Measurements from ENCODE around the gene P4HB.

Gene P4HB

GRCh38 chr17:81849457-81849856, 10.9 kb downstream of the P4HB start:
- no peak for DNase-seq (ENCODE audit: low read depth)
- Histone ChIP-seq H3K4me1 (ENCODE audit: control insufficient read depth, insufficient read depth, low read length) (no peaks in the 10 kb centered on the region), H3K27me3 (replicated peaks; ENCODE audit: control insufficient read depth, insufficient read depth, low read length) (no peaks in the 10 kb centered on the region), H3K9ac (ENCODE audit: low read length) (no peak overlapping the region), H3K9me3 (ENCODE audit: control insufficient read depth, low read length) (no peaks in the 10 kb centered on the region), H3K4me3 (ENCODE audit: low read length) (no peak overlapping the region), H3K36me3 (ENCODE audit: control insufficient read depth, insufficient read depth, low read length, severe bottlenecking) (peaks cover 85% of the 10 kb centered on the region)

- H3K9me3 ChIP-seq (ENCODE audit: control insufficient read depth, low read length), result no peaks in the 10 kb centered on the region
- H3K27me3 ChIP-seq (replicated peaks; ENCODE audit: control insufficient read depth, insufficient read depth, low read length), result no peaks in the 10 kb centered on the region
- H3K4me3 ChIP-seq (ENCODE audit: low read length), result no peak overlapping the region
- no peak for DNase-seq (ENCODE audit: low read depth)
- H3K4me1 ChIP-seq (ENCODE audit: control insufficient read depth, insufficient read depth, low read length), result peaks cover 5% of the 10 kb centered on the region
- no peak overlapping the region for H3K9ac ChIP-seq (ENCODE audit: low read length)
- H3K36me3 ChIP-seq (ENCODE audit: control insufficient read depth, insufficient read depth, low read length, severe bottlenecking), result peaks cover 85% of the 10 kb centered on the region
Measured at GRCh38 chr17:81846743-81847689, 13.3 kb downstream of the P4HB start.

DNA sequence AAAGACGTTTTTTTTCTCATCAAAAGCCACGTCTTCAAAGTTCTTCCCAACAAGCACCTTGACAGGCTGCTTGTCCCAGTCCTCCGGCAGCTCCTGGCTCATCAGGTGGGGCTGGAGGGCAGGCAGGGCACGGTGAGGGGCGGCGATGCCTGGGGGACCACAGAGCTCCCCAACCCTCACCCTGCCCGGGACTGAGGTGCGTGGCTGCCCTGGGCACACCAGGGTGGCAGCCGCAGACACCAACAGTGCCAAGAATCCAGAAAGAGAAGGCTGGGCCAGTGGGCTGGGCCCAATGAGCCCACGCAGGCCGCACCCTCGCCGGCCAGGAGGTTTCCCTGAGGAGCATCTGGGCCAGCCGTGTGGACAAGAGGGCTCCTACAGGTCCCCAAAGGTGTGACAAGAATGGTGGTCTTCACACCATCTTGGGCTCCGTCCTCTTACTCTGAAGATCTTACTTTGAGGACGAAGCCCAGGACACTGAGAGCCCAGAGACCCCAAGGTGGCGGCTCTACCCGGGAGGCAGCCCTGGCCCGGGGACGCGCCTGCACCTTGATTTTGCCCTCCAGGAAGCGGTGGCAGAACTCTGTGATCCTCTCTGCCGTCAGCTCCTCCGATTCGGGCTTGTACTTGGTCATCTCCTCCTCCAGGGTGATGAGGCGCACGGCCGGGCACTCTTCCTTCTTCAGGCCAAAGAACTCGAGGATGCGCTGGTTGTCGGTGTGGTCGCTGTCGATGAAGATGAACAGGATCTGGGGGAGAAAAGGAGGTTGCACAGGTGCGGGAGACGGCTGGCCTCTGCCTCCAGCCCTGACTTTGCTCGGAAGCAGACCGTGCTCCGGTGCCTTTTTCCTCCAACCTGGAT, 14.2 kb downstream of the P4HB start:
- peaks cover 76% of the 10 kb centered on the region for H3K36me3 ChIP-seq (ENCODE audit: control insufficient read depth, insufficient read depth, low read length, severe bottlenecking)
- DNase-seq (ENCODE audit: low read depth), result no peak

DNA sequence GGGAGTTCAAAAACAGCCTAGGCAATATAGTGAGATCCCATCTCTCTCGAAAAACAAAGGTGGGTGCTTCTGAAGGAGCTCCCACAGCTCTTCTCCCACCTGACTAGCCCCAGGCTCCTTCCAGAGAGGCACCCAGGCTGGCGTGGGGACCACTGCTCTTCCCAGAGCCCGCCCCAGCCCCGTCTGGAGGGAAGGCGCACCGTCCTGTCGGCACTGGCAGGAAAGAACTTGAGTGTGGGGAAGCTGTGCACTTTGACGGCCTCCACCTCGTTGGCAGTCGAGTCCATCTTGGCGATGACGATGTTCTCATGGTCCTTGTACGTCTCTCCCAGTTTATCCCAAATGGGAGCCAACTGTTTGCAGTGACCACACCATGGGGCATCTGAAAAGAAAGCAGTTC, 15.0 kb downstream of the P4HB start:
- peaks cover 71% of the 10 kb centered on the region for H3K36me3 ChIP-seq (ENCODE audit: control insufficient read depth, insufficient read depth, low read length, severe bottlenecking)
- no peaks in the 10 kb centered on the region for H3K9me3 ChIP-seq (ENCODE audit: control insufficient read depth, low read length)
- peaks cover 5% of the 10 kb centered on the region for H3K4me1 ChIP-seq (ENCODE audit: control insufficient read depth, insufficient read depth, low read length)
- no peak for DNase-seq (ENCODE audit: low read depth)
- no peaks in the 10 kb centered on the region for H3K27me3 ChIP-seq (replicated peaks; ENCODE audit: control insufficient read depth, insufficient read depth, low read length)
- no peak overlapping the region for H3K4me3 ChIP-seq (ENCODE audit: low read length)
- no peak overlapping the region for H3K9ac ChIP-seq (ENCODE audit: low read length)

More for the DNA sequence above, 14.2 kb downstream of the P4HB start:
- Histone ChIP-seq H3K9me3 (ENCODE audit: control insufficient read depth, low read length) (no peaks in the 10 kb centered on the region), H3K9ac (ENCODE audit: low read length) (no peak overlapping the region), H3K4me3 (ENCODE audit: low read length) (no peak overlapping the region), H3K27me3 (replicated peaks; ENCODE audit: control insufficient read depth, insufficient read depth, low read length) (no peaks in the 10 kb centered on the region), H3K4me1 (ENCODE audit: control insufficient read depth, insufficient read depth, low read length) (peaks cover 5% of the 10 kb centered on the region)

DNA sequence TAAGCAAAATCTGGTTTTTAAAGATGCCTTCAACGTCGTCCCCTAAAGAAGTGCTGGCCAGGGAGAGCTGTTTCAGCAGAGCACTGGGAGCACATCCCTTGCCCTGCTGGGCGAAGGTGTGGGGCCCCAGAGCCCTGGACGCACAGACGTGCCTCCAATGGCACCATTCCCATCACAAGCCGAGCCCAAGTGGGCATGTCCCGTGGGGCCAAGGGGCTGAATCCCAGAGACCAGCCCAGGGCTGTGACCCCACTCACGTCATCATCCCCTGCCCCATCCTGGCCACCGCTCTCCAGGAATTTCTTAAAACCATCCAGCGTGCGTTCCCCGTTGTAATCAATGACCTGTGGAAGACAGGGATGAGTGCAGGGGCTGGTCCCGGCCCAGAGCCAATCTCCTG, 15.4 kb downstream of the P4HB start:
- no peak for DNase-seq (ENCODE audit: low read depth)
- Histone ChIP-seq H3K36me3 (ENCODE audit: control insufficient read depth, insufficient read depth, low read length, severe bottlenecking) (peaks cover 71% of the 10 kb centered on the region), H3K27me3 (replicated peaks; ENCODE audit: control insufficient read depth, insufficient read depth, low read length) (no peaks in the 10 kb centered on the region), H3K9me3 (ENCODE audit: control insufficient read depth, low read length) (no peaks in the 10 kb centered on the region), H3K4me1 (ENCODE audit: control insufficient read depth, insufficient read depth, low read length) (peaks cover 5% of the 10 kb centered on the region), H3K4me3 (ENCODE audit: low read length) (no peak overlapping the region), H3K9ac (ENCODE audit: low read length) (no peak overlapping the region)

DNA sequence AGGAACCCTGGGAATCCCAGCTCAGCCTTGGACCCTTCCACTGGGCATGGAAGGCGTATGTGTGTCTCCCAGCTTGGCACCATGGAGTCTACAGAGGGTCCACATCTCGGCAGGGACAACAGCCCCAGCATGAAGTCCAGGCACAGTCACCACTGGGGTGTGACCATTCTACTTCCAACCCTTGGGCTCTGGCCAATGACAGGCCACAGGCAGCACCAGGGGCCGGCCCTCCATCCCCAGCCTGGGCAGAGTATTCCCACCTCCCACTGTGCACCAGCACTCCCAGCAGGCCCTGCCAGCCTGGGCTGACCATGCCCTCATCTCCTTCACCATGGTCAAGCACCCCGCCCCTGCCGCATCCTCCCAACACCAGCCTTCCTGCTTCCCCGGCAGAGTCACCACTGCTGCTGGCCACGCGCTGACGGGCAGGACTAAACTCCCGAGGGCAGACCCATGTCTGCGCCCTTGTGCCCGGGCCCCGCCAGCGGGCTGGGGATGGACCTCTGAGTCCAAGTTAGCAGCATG, 15.9 kb downstream of the P4HB start:
- peaks cover 5% of the 10 kb centered on the region for H3K4me1 ChIP-seq (ENCODE audit: control insufficient read depth, insufficient read depth, low read length)
- H3K9ac ChIP-seq (ENCODE audit: low read length), result no peak overlapping the region
- no peak for DNase-seq (ENCODE audit: low read depth)
- no peaks in the 10 kb centered on the region for H3K9me3 ChIP-seq (ENCODE audit: control insufficient read depth, low read length)
- no peak overlapping the region for H3K4me3 ChIP-seq (ENCODE audit: low read length)
- H3K36me3 ChIP-seq (ENCODE audit: control insufficient read depth, insufficient read depth, low read length, severe bottlenecking), result peaks cover 66% of the 10 kb centered on the region
- no peaks in the 10 kb centered on the region for H3K27me3 ChIP-seq (replicated peaks; ENCODE audit: control insufficient read depth, insufficient read depth, low read length)

- Histone ChIP-seq H3K36me3 (ENCODE audit: control insufficient read depth, insufficient read depth, low read length, severe bottlenecking) (peaks cover 62% of the 10 kb centered on the region), H3K9ac (ENCODE audit: low read length) (no peak overlapping the region), H3K4me3 (ENCODE audit: low read length) (no peak overlapping the region), H3K4me1 (ENCODE audit: control insufficient read depth, insufficient read depth, low read length) (peaks cover 5% of the 10 kb centered on the region), H3K27me3 (replicated peaks; ENCODE audit: control insufficient read depth, insufficient read depth, low read length) (no peaks in the 10 kb centered on the region), H3K9me3 (ENCODE audit: control insufficient read depth, low read length) (no peaks in the 10 kb centered on the region)
- DNase-seq (ENCODE audit: low read depth), result no peak
Measured at GRCh38 chr17:81843713-81844326, 16.5 kb downstream of the P4HB start.

- H3K9me3 ChIP-seq (ENCODE audit: control insufficient read depth, low read length), result no peaks in the 10 kb centered on the region
- peaks cover 5% of the 10 kb centered on the region for H3K4me1 ChIP-seq (ENCODE audit: control insufficient read depth, insufficient read depth, low read length)
- peaks cover 57% of the 10 kb centered on the region for H3K36me3 ChIP-seq (ENCODE audit: control insufficient read depth, insufficient read depth, low read length, severe bottlenecking)
- H3K4me3 ChIP-seq (ENCODE audit: low read length), result no peak overlapping the region
- no peak for DNase-seq (ENCODE audit: low read depth)
- no peaks in the 10 kb centered on the region for H3K27me3 ChIP-seq (replicated peaks; ENCODE audit: control insufficient read depth, insufficient read depth, low read length)
- H3K9ac ChIP-seq (ENCODE audit: low read length), result peak overlapping the region; percentile 31
Measured at GRCh38 chr17:81842725-81843504, 17.4 kb downstream of the P4HB start.

- no peak overlapping the region for H3K4me3 ChIP-seq (ENCODE audit: low read length)
- H3K4me1 ChIP-seq (ENCODE audit: control insufficient read depth, insufficient read depth, low read length), result peaks cover 5% of the 10 kb centered on the region
- no peak for DNase-seq (ENCODE audit: low read depth)
- no peak overlapping the region for H3K9ac ChIP-seq (ENCODE audit: low read length)
- H3K9me3 ChIP-seq (ENCODE audit: control insufficient read depth, low read length), result no peaks in the 10 kb centered on the region
- H3K36me3 ChIP-seq (ENCODE audit: control insufficient read depth, insufficient read depth, low read length, severe bottlenecking), result peaks cover 52% of the 10 kb centered on the region
- no peaks in the 10 kb centered on the region for H3K27me3 ChIP-seq (replicated peaks; ENCODE audit: control insufficient read depth, insufficient read depth, low read length)
Measured at GRCh38 chr17:81842378-81842724, 18.0 kb downstream of the P4HB start.

DNA sequence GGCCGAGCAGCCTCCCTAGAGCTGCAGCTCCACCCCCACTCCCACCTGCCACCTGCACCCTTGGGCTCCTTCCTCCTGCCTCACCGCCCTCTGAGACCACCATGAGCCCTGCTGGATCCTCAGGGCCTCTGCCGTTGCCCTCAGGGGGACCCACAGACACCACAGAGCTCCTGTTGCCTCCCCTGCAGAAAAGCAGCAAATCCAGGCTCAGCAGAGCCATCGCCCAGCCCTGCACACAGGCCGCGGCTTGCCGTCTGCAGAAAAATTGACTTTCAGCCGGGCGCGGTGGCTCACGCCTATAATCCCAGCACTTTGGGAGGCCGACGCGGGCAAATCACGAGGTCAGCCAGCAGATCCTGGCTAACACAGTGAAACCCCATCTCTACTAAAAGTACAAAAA, 18.5 kb downstream of the P4HB start:
- Histone ChIP-seq H3K27me3 (replicated peaks; ENCODE audit: control insufficient read depth, insufficient read depth, low read length) (no peaks in the 10 kb centered on the region), H3K9ac (ENCODE audit: low read length) (no peak overlapping the region), H3K4me1 (ENCODE audit: control insufficient read depth, insufficient read depth, low read length) (peaks cover 5% of the 10 kb centered on the region), H3K9me3 (ENCODE audit: control insufficient read depth, low read length) (no peaks in the 10 kb centered on the region), H3K4me3 (ENCODE audit: low read length) (no peak overlapping the region), H3K36me3 (ENCODE audit: control insufficient read depth, insufficient read depth, low read length, severe bottlenecking) (peaks cover 48% of the 10 kb centered on the region)
- DNase-seq (ENCODE audit: low read depth), result no peak
